Testis (tissue), 3 donors: ENCODE measurements around the gene GMEB2. TPM values are rescaled to one million over a fixed set of nuclear protein-coding genes. Genes with fewer than 3 reads are reported as not detected.

ENCODE experiments used
- DNase-seq: peaks from one replicate; pipeline ENCODE4 v3.0.0-alpha.2; 2019
- H3K27ac ChIP-seq, 2 donors: fragments of 200-600 bp; sonication (generic); one replicate each; pipeline ENCODE4 v1.5.1; 2019
- H3K27me3 ChIP-seq: fragments of 200-600 bp; sonication (generic); one replicate; pipeline ENCODE4 v1.5.1; 2019
- H3K36me3 ChIP-seq: fragments of 200-600 bp; sonication (generic); one replicate; pipeline ENCODE4 v1.5.1; 2017; ENCODE audit warnings: low read depth; ENCODE audit errors: missing control alignments
- H3K4me1 ChIP-seq: fragments of 200-600 bp; sonication (generic); one replicate; pipeline ENCODE4 v1.5.1; 2019
- H3K4me3 ChIP-seq, 2 donors: fragments of 200-600 bp; sonication (generic); one replicate each; pipeline ENCODE4 v1.5.1; 2017 to 2019
- H3K9me3 ChIP-seq: fragments of 200-600 bp; sonication (generic); one replicate; pipeline ENCODE4 v1.5.1; 2017
- POLR2A ChIP-seq: fragments of 450-650 bp; IDR thresholded peaks from one replicate; pipeline ENCODE4 v1.6.1; 2017; ENCODE audit warnings: antibody characterized with exemption, mild to moderate bottlenecking, moderate library complexity
- WGBS, 2 donors: methylation state at CpG; one replicate each; pipeline ENCODE4 v1.1.5; 2018; 5-methylcytosine and 5-hydroxymethylcytosine counted together
- intact Hi-C: fragments of 100-400 bp; cut with DNase I; formaldehyde crosslinking; loops from one replicate; pipeline ENCODE4 v1.15.1; 2023; ENCODE audit warnings: low total_unique reads
- polyA plus RNA-seq: library from polyadenylated mRNA; stranded (reverse); fragments of 350-450 nt; fragmentation: Illumina TruSeq; extraction: RNeasy Lipid Tissue Mini Kit (QIAGEN cat#74804); gene quantifications from one replicate; pipeline ENCODE4 v1.2.3, GENCODE V29; 2014; ENCODE audit warnings: low read depth, low replicate concordance; ENCODE audit not compliant: insufficient read depth
- total RNA-seq, 2 donors: library from RNA; depleted of rRNA; stranded (reverse); fragments of >200 nt; gene quantifications; one replicate each; pipeline ENCODE4 v1.2.3, GENCODE V29; 2016
- TF ChIP-seq, protein P1 (sequence below), 3 experiments: fragments of 450-650 bp in 2 of 3; fragments of 200-600 bp in 1 of 3; sonication (generic) in 1 of 3; IDR thresholded peaks; one replicate each; pipeline ENCODE4 v1.5.1; 2016 to 2019; ENCODE audit warnings: antibody characterized with exemption in 3 of 3, mild to moderate bottlenecking in 2 of 3, moderate library complexity in 1 of 3

The GMEB2 gene
- total and polyA plus RNA-seq, 3 donors from 2014 or later, result 20.3 to 33.1 (median 31.0) TPM

DNA sequence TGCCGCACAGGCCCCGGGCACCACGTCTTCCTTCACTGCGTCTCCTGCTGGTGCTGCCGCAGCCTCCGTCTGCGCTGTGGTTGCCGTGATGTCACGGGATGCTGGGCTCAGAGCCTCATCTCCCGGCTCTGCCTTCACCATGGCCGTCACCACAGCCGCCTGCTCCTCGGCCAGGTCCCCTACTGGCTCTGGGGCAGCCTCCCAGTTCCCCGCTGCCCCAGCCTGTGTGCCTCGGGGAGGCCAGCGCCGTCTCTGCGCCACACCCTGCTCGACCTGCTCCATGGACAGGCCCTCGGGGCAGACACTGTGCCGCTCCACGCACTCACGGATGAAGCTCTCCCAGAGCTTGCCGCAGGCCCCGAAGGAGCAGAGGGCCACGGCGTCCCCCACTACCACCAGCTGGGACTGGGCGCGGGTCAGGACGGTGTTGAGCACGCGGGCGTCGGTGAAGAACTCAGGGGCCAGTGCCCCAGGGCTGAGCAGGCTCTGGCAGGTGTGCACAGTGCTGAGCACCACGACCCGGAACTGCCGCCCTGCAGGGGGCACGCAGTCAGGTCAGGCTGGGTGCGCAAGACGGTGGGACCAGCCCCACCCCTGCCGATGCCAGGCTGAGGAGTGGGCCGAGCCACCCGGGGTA lies 61.1 kb downstream of the GMEB2 start:
- 91 to 95% methylated on average over 8 to 41 of the region's 43 CpGs for WGBS, 2 donors
- intact Hi-C loops, result no loop called here
- no peak for DNase-seq
- no peak overlapping the region for H3K4me3 ChIP-seq
- TF ChIP-seq POLR2A, result no peak
- TF ChIP-seq, protein P1, sequence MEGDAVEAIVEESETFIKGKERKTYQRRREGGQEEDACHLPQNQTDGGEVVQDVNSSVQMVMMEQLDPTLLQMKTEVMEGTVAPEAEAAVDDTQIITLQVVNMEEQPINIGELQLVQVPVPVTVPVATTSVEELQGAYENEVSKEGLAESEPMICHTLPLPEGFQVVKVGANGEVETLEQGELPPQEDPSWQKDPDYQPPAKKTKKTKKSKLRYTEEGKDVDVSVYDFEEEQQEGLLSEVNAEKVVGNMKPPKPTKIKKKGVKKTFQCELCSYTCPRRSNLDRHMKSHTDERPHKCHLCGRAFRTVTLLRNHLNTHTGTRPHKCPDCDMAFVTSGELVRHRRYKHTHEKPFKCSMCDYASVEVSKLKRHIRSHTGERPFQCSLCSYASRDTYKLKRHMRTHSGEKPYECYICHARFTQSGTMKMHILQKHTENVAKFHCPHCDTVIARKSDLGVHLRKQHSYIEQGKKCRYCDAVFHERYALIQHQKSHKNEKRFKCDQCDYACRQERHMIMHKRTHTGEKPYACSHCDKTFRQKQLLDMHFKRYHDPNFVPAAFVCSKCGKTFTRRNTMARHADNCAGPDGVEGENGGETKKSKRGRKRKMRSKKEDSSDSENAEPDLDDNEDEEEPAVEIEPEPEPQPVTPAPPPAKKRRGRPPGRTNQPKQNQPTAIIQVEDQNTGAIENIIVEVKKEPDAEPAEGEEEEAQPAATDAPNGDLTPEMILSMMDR (IDR thresholded peaks at IDR 0.05), result no peak
- H3K27ac ChIP-seq, result no peak overlapping the region
- no peaks in the 10 kb centered on the region for H3K36me3 ChIP-seq
- no peaks in the 10 kb centered on the region for H3K4me1 ChIP-seq
- H3K9me3 ChIP-seq, result no peaks in the 10 kb centered on the region
- H3K27me3 ChIP-seq, result no peaks in the 10 kb centered on the region

- WGBS, 2 donors, result 93 to 94% methylated on average over 34 to 59 of the region's 61 CpGs
- Histone ChIP-seq H3K27ac (no peak overlapping the region), H3K4me3 (no peak overlapping the region), H3K4me1 (no peaks in the 10 kb centered on the region), H3K36me3 (no peaks in the 10 kb centered on the region), H3K27me3 (no peaks in the 10 kb centered on the region), H3K9me3 (no peaks in the 10 kb centered on the region)
- no peak for DNase-seq
- TF ChIP-seq, protein P1 (IDR thresholded peaks at IDR 0.05), result no peak
- TF ChIP-seq POLR2A, result no peak
- intact Hi-C loops, result no loop called here
Observed at GRCh38 chr20:63565021-63565698, 61.7 kb downstream of the GMEB2 start.

DNA sequence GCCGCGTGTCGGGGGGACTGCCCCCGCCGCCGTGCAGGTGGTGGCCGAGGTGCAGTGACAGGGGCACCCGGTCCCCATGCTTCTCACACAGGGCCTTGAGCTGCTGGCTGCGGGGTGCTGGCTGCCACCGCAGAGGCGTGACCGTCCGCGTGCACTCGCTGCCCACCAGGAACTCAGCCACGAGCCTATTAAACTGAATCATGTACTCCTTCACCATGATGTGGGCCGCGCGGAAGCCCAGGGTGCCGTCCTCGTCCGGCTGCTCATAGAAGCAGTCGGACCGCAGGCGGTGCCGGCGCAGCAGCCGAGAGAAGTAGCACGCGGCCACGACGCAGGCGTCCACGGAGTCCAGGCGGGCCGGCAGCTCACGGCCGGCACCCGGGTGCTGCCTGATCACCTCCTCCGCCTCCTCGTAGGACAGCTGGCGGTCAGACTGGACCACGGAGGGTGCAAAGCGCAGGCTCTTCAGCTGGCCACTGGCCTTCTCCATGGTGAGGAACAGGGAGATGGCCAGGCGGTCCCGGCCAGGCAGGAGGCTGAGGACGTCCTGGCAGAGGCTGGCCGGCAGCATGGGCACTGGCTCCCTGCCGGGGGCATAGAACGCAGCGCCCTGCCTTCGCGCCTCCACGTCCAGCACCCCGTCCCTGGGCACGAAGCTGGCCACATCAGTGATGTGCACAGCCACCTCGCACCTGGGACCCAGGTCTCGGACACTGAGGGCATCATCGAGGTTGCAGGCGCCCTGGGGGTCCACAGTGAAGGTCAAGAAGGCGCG lies 62.7 kb downstream of the GMEB2 start:
- Histone ChIP-seq H3K4me3 (no peak overlapping the region), H3K27ac (no peak overlapping the region), H3K27me3 (no peaks in the 10 kb centered on the region), H3K36me3 (no peaks in the 10 kb centered on the region), H3K9me3 (no peaks in the 10 kb centered on the region), H3K4me1 (no peaks in the 10 kb centered on the region)
- TF ChIP-seq POLR2A, result no peak
- TF ChIP-seq, protein P1 (IDR thresholded peaks at IDR 0.05), result no peak
- intact Hi-C loops, result no loop called here
- WGBS, 2 donors, result 90 to 94% methylated on average over 6 to 62 of the region's 62 CpGs
- no peak for DNase-seq

DNA sequence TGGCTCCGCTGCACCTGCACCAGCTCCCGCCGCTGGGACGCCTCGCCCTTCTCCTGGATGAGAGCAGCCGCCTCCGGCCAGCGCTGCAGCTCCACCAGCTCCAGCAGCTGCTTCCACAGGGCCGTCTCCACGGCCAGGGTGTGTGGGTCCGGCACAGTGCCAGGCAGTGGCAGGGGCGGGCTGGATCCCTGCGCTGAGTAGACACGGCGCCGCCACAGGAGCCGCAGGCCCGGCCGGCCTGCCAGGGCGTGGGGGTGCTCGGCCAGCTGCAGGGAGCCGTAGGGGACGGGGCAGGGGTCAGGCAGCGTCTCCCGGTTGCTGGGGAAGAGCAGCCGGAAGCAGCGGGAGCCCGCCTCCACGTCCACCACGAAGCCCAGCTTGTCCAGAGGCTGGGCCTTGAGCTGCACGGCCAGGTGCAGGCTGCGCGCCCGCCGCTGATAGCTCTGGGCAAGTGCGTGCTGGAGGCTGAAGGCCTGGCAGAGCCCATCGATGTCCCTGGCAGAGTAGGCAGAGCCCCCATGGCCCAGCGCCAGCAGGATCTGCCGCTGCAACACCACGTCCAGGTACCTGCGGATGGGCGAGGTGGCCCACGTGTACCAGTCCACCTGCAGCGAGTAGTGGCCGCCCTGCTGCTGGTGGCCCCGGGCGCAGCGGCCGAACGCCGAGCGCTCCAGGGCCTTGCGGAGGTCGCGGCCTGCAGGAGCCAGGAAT lies 63.5 kb downstream of the GMEB2 start:
- no peaks in the 10 kb centered on the region for H3K9me3 ChIP-seq
- H3K4me3 ChIP-seq, result no peak overlapping the region
- H3K36me3 ChIP-seq, result no peaks in the 10 kb centered on the region
- H3K27me3 ChIP-seq, result no peaks in the 10 kb centered on the region
- no peak overlapping the region for H3K27ac ChIP-seq
- intact Hi-C loops, result no loop called here
- 92 to 95% methylated on average over 10 to 49 of the region's 55 CpGs for WGBS, 2 donors
- DNase-seq, result no peak
- H3K4me1 ChIP-seq, result no peaks in the 10 kb centered on the region
- TF ChIP-seq POLR2A, result no peak
- TF ChIP-seq, protein P1 (IDR thresholded peaks at IDR 0.05), result no peak
